Measurements from ENCODE around the gene EPHA6. TPM values are rescaled to one million over a fixed set of nuclear protein-coding genes. Genes with fewer than 3 reads are reported as not detected.

The EPHA6 gene
- total RNA-seq, 1 experiment from 2014 or later = 0.61 TPM

- Histone ChIP-seq H3K79me1 (ENCODE audit: insufficient read depth, low read depth, low read length, poor library complexity, severe bottlenecking) (no peaks in the 10 kb centered on the region), H3K23ac (ENCODE audit: insufficient read length, low read depth, low read length) (no peak overlapping the region), H2BK20ac (ENCODE audit: low read depth, low read length, poor library complexity, severe bottlenecking) (no peak overlapping the region), H3K9me3 (ENCODE audit: control insufficient read depth, low read depth, low read length) (no peaks in the 10 kb centered on the region), H2BK15ac (ENCODE audit: low read depth, low read length) (no peak overlapping the region), H3K4ac (ENCODE audit: low read depth, low read length) (no peak overlapping the region), H3K4me2 (ENCODE audit: insufficient read depth, insufficient read length, low read length) (no peak overlapping the region), H3K18ac (ENCODE audit: insufficient read length, low read depth, low read length) (no peak overlapping the region), H2AK5ac (ENCODE audit: insufficient read length, low read length) (no peak overlapping the region), H4K5ac (ENCODE audit: insufficient read length, low read depth, low read length) (no peak overlapping the region), H2BK12ac (ENCODE audit: insufficient read length, low read depth, low read length) (no peak overlapping the region), H3K79me2 (ENCODE audit: insufficient read depth, low read length) (no peaks in the 10 kb centered on the region), H4K91ac (ENCODE audit: insufficient read length, low read depth, low read length) (no peak overlapping the region), H3T11ph (ENCODE audit: low read length) (no peak overlapping the region), H3K27me3 (ENCODE audit: insufficient read depth, low read length) (no peaks in the 10 kb centered on the region), H3K4me1 (ENCODE audit: insufficient read depth, low read length) (peaks cover 6% of the 10 kb centered on the region; the same call in 1 of the 2 replicates), H3K27ac (ENCODE audit: insufficient read length, low read depth, low read length) (no peak overlapping the region), H2BK120ac (ENCODE audit: low read depth, low read length, poor library complexity, severe bottlenecking) (no peak overlapping the region), H3K56ac (ENCODE audit: insufficient read length, low read depth, low read length) (no peak overlapping the region), H3K14ac (ENCODE audit: insufficient read depth, low read length) (no peak overlapping the region), H4K8ac (replicated peaks; ENCODE audit: insufficient read length, low read depth, low read length) (no peak overlapping the region), H3K23me2 (ENCODE audit: insufficient read length, low read depth, low read length, poor library complexity, severe bottlenecking) (no peaks in the 10 kb centered on the region), H2BK5ac (ENCODE audit: insufficient read length, low read length) (no peak overlapping the region), H2AFZ (ENCODE audit: low read length) (no peak overlapping the region), H4K20me1 (ENCODE audit: control insufficient read depth, insufficient read depth, insufficient read length) (no peaks in the 10 kb centered on the region), H3K9ac (ENCODE audit: extremely low read depth, insufficient read length, low read length) (no peak overlapping the region)
- peaks cover 8 to 14% of the 10 kb centered on the region in 2 experiments for H3K4me1 Mint-ChIP-seq
- TF ChIP-seq CTCF (conservative IDR thresholded peaks at IDR 0.05) = no peak
- H3K9me3 Mint-ChIP-seq = no peaks in the 10 kb centered on the region
- no peak overlapping the region for H3K4me3 Mint-ChIP-seq
- no CpG with 5 or more reads among the region's 4 CpGs for WGBS (ENCODE audit: extremely low coverage, insufficient read length, low lambda C conversion rate)
- no peak for DNase-seq
- no peaks in the 10 kb centered on the region for H3K27me3 Mint-ChIP-seq (ENCODE audit: low read depth)
- no peaks in the 10 kb centered on the region for H3K36me3 Mint-ChIP-seq (ENCODE audit: insufficient read depth in 1 of 3, low read depth in 3 of 3)
- peak overlapping the region in 2 of 3 experiments; percentile 46 to 78; a peak in 3 of 7 replicates for H3K27ac Mint-ChIP-seq
Observed at GRCh38 chr3:97197083-97197482, 382.7 kb downstream of the EPHA6 start.
